GM12874 (cell line): Measurements from ENCODE around the gene C16orf89.

Source experiments
- CTCF ChIP-seq: IDR thresholded peaks from 2 replicates; pipeline ENCODE4 v1.5.1; 2011; ENCODE audit warnings: low read depth, mild to moderate bottlenecking, control low read depth, low read length, moderate library complexity; ENCODE audit not compliant: insufficient read depth

C16orf89 gene

GRCh38 chr16:5066511-5066910, 755 bp upstream of the C16orf89 start:
- no peak for TF ChIP-seq CTCF

DNA sequence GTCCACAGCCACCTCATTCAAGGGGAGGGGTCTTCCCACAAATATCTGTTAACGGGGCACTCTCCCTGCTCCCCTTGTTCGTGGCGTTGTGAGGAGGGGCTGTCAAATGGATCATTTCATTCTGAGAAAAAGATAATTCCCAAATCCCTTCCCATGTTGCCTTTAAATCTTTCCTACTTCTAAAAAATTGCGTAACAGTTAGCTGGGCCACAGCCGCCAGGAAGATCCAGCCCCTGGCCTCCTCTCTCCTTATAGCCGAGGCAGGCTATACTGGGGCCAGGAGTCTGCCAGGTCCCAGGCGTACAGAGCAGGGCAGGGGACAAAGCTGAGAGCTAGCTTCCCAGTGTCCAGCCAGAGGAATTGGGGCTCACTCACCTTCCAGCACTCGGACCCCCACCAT, 430 bp downstream of the C16orf89 start:
- no peak for TF ChIP-seq CTCF

- no peak for TF ChIP-seq CTCF
Measured at GRCh38 chr16:5064915-5065314, 841 bp downstream of the C16orf89 start.

DNA sequence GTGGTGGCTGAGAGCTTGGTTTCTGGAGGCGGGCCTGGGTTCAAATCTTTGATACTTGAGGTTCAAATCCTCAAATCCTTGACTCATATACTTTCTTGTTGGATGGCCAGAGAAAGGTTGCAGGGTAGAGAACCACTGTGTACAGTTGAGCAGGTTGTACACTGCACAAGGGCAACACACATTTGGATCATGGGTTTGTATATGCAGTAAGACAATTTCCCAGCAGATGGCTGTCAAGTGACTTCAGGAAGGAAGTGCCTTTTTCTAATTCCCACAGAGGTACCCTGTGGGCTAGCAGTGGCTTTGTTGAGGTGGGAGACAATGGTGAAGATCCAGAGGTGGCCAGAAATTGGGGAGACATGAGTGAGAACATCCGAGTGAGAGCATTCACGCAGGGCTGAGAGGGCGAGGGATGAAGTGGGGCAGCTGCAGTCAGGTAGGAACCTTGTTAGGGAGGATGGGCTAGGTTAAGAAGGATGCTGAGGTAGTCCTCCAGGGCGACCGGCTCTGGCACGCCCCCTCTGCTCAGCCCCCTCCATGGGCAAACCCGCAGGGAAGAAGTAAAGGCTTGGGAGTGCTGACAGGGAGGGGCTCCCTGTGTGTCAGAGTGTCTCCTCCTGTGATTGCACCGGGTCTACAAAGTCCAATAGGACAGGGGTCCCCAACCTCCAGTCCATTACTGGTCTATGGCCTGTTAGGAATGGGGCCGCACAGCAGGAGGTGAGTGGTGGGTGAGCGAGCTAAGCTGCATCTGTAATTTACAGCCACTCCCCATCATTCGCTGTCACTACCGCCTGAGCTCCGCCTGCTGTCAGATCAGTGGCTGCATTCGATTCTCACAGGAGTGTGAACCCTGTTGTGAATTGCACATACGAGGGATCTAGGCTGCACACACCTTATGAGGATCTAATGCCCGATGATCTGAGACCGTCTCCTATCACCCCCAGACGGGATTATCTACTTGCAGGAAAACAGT, 2.7 kb downstream of the C16orf89 start:
- TF ChIP-seq CTCF: no peak

DNA sequence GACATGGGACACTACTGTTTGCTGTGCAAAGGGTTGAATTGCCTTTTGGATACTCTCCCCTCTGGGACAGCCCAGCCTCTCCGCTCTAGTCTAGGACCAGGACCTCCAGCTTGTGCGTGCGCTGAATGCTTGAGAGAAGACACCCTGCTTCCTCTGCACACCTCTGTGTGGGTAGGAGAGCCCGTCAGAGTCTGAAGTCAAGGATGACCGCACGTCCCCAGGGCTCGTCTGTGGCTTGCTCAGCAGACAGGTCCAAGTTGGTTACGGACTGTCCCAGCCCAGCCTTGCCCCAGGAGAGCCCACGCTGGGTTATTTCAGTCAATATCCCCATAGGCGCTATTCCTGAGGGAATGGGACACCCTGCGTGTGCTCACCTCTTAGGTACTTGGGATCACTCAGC, 3.7 kb downstream of the C16orf89 start:
- no peak for TF ChIP-seq CTCF

DNA sequence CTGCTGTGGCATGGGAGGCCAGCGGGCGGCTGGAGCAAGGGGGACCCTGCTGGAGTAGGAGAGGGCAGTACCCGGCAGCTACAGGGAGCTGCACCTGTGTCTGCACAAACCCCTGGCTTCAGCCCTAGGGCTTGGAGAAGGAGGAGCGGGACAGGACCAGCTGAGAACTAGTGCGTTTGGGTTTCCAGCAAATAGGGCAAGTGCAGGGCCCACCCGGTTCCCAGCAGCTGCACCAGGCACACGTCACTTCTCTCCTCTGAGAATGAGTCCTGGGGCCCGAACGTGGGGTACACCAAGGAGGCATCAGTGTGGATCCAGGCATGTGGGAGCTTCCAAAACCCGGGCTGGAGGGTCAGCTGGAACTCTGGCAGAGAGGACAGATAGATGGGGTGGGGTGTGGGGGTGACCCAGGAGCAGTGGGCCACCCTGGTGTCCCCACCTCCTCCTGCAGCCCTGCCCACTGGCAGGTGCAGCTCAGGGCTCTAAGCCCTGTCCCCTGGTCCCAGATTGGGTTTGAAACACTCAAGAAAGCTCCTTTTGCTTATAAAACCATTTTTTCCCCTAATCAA, 5.6 kb downstream of the C16orf89 start:
- no peak for TF ChIP-seq CTCF

DNA sequence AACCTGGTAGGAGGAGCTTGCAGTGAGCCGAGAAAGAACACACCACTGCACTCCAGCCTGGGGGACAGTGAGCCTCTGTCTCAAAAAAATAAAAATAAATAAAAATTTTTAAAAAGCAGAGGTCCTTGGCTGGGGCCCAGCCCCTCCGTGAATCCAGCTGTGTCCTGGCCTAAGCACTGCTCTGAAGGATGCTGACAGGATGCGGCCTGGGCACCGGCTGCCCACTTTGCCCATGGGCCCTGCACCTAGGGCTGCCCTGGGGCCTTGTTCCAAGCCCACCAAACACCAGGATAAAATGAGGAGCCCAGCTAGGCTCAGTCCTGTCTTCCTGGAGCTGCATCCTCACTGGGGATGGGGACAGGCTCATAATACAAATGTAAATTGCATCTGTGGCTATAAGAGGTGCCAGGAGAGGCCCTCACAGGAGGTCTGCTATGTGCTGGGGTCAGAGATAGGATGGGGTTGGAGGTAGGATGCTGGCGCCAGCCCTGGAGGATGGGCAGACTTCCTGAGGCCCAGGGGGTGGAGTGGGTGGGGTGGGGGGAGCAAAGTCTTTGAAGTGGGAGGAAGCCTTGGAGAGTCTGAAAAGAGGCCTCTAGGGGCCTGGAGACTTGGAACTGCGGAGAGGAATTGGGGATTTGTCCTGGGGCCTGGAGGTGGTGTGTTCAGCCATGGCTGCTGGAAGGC, 6.2 kb downstream of the C16orf89 start:
- TF ChIP-seq CTCF: no peak
